Neural progenitor cell (in vitro differentiated cells): ENCODE data around the gene ERGIC1.

Experiments used
- CTCF ChIP-seq: fragments of 200-600 bp; sonication (generic); IDR thresholded peaks from 2 replicates; pipeline ENCODE4 v1.5.1; 2017; ENCODE audit warnings: antibody characterized with exemption, mild to moderate bottlenecking
- EZH2 ChIP-seq: fragments of 200-600 bp; sonication (generic); IDR thresholded peaks from 2 replicates; pipeline ENCODE4 v1.6.1; 2017; ENCODE audit warnings: antibody characterized with exemption, mild to moderate bottlenecking, moderate library complexity
- EZH2phosphoT487 ChIP-seq: fragments of 200-600 bp; sonication (generic); IDR thresholded peaks from 2 replicates; pipeline ENCODE4 v1.6.1; 2017; ENCODE audit warnings: antibody characterized with exemption

GRCh38 chr5:172886974-172887501 is 53.0 kb downstream of the ERGIC1 start:
- TF ChIP-seq CTCF (no peak), EZH2 (no peak), EZH2phosphoT487 (no peak)
